Liver (tissue), 9 donors: ENCODE measurements around the gene ARFRP1. TPM values are rescaled to one million over a fixed set of nuclear protein-coding genes. Genes with fewer than 3 reads are reported as not detected.
A peak's percentile ranks its signal among the peaks of the same experiment; 100 is the strongest.

ENCODE experiments used
- DNase-seq: peaks from one replicate; pipeline ENCODE4 v3.0.0-alpha.2; 2017; ENCODE audit warnings: low spot score
- H3K27ac ChIP-seq, 2 donors: one replicate each; pipeline ENCODE4 v1.7.0; 2013; ENCODE audit warnings: inconsistent platforms in 2 of 2, low read length in 2 of 2, control low read depth in 1 of 2, low read depth in 1 of 2, mild to moderate bottlenecking in 1 of 2
- H3K27me3 ChIP-seq, 4 donors: one replicate each; pipeline versions ENCODE4 v1.6.1 to v1.7.0; 2013; ENCODE audit warnings: low read length in 3 of 4, inconsistent platforms in 1 of 4, mild to moderate bottlenecking in 1 of 4, moderate library complexity in 1 of 4; ENCODE audit not compliant: control insufficient read depth in 4 of 4, insufficient read depth in 4 of 4
- H3K36me3 ChIP-seq, 4 donors: one replicate each; pipeline versions ENCODE4 v1.6.1 to v1.7.0; 2013; ENCODE audit warnings: low read length in 3 of 4, mild to moderate bottlenecking in 3 of 4, low read depth in 1 of 4, moderate library complexity in 1 of 4; ENCODE audit not compliant: control insufficient read depth in 4 of 4, insufficient read depth in 3 of 4
- H3K4me1 ChIP-seq, 4 donors: one replicate each; pipeline versions ENCODE4 v1.6.1 to v1.7.0; 2013; ENCODE audit warnings: low read length in 3 of 4, mild to moderate bottlenecking in 3 of 4, moderate library complexity in 1 of 4; ENCODE audit not compliant: control insufficient read depth in 4 of 4, insufficient read depth in 4 of 4
- H3K4me3 ChIP-seq, 3 donors: one replicate each; pipeline versions ENCODE4 v1.6.1 to v1.7.0; 2013; ENCODE audit warnings: low read length in 3 of 3, control low read depth in 1 of 3, low read depth in 1 of 3, mild to moderate bottlenecking in 1 of 3
- H3K9ac ChIP-seq, 2 donors: one replicate each; pipeline ENCODE4 v1.7.0; 2013; ENCODE audit warnings: low read length in 2 of 2, mild to moderate bottlenecking in 2 of 2, moderate library complexity in 2 of 2, control low read depth in 1 of 2, low read depth in 1 of 2
- H3K9me3 ChIP-seq, 4 donors: one replicate each; pipeline versions ENCODE4 v1.6.1 to v1.7.0; 2013; ENCODE audit warnings: low read length in 3 of 4; ENCODE audit not compliant: control insufficient read depth in 4 of 4
- EGR1 ChIP-seq, 2 donors: IDR thresholded peaks; 2 replicates each; pipeline ENCODE4 v1.6.1; 2016 to 2018; ENCODE audit warnings: antibody characterized with exemption in 2 of 2, low read depth in 2 of 2
- FOXA1 ChIP-seq: IDR thresholded peaks from 2 replicates; pipeline ENCODE4 v1.6.1; 2016; ENCODE audit warnings: antibody characterized with exemption
- FOXA2 ChIP-seq: IDR thresholded peaks from 2 replicates; pipeline ENCODE4 v1.6.1; 2016; ENCODE audit warnings: antibody characterized with exemption
- GABPA ChIP-seq, 2 donors: IDR thresholded peaks in 1 of 2; conservative IDR thresholded peaks in 1 of 2; 2 replicates each; pipeline ENCODE4 v1.6.1; 2016; ENCODE audit warnings: antibody characterized with exemption in 2 of 2, mild to moderate bottlenecking in 1 of 2, moderate library complexity in 1 of 2
- HNF4A ChIP-seq, 2 donors: conservative IDR thresholded peaks; 2 replicates each; pipeline ENCODE4 v1.6.1; 2016; ENCODE audit warnings: antibody characterized with exemption in 2 of 2, mild to moderate bottlenecking in 2 of 2
- HNF4G ChIP-seq: IDR thresholded peaks from 2 replicates; pipeline ENCODE4 v1.6.1; 2016; ENCODE audit warnings: antibody characterized with exemption
- JUND ChIP-seq, 2 donors: IDR thresholded peaks; 2 replicates each; pipeline ENCODE4 v1.6.1; 2016; ENCODE audit warnings: antibody characterized with exemption in 2 of 2
- NR2F2 ChIP-seq: IDR thresholded peaks from 2 replicates; pipeline ENCODE4 v1.6.1; 2016; ENCODE audit warnings: antibody characterized with exemption
- RAD21 ChIP-seq, 2 donors: IDR thresholded peaks; 2 replicates each; pipeline ENCODE4 v1.6.1; 2016; ENCODE audit warnings: antibody characterized with exemption in 2 of 2, mild to moderate bottlenecking in 2 of 2
- SP1 ChIP-seq: IDR thresholded peaks from 2 replicates; pipeline ENCODE4 v1.6.1; 2018; ENCODE audit warnings: antibody characterized with exemption, mild to moderate bottlenecking
- TAF1 ChIP-seq: conservative IDR thresholded peaks from 2 replicates; pipeline ENCODE4 v1.6.1; 2016; ENCODE audit warnings: antibody characterized with exemption, mild to moderate bottlenecking
- YY1 ChIP-seq: IDR thresholded peaks from 2 replicates; pipeline ENCODE4 v1.6.1; 2016; ENCODE audit warnings: antibody characterized with exemption, mild to moderate bottlenecking
- WGBS: extraction: QIAGEN DNeasy Blood & Tissue Kit; methylation state at CpG from one replicate; pipeline ENCODE4 v1.1.7; 2013; 5-methylcytosine and 5-hydroxymethylcytosine counted together
- polyA plus RNA-seq, 2 donors: library from polyadenylated mRNA; stranded (reverse) in 1 of 2; unstranded in 1 of 2; fragments of 200-250 nt in 1 of 2; fragments of >200 nt in 1 of 2; fragmentation: Nextera tagmentation in 1 of 2; extraction: Ambion mirVana in 1 of 2; gene quantifications; one replicate each; pipeline versions ENCODE4 v1.2.1 to v1.2.3, GENCODE V29; 2013 to 2015
- total RNA-seq, 2 donors: library from RNA; depleted of rRNA; stranded (reverse); fragments of >200 nt; gene quantifications; one replicate each; pipeline ENCODE4 v1.2.3, GENCODE V29; 2014
- TF ChIP-seq, protein P1 (sequence below): IDR thresholded peaks from 2 replicates; pipeline ENCODE4 v1.6.1; 2016; ENCODE audit warnings: antibody characterized with exemption
- TF ChIP-seq, protein P2 (sequence below): IDR thresholded peaks from 2 replicates; pipeline ENCODE4 v1.6.1; 2016; ENCODE audit warnings: antibody characterized with exemption
- TF ChIP-seq, protein P3 (sequence below): IDR thresholded peaks from 2 replicates; pipeline ENCODE4 v1.6.1; 2016; ENCODE audit warnings: antibody characterized with exemption
- TF ChIP-seq, protein P4 (sequence below): fragments of 150-350 bp; IDR thresholded peaks from 2 replicates; pipeline ENCODE4 v1.5.1; 2017; ENCODE audit warnings: improper control_type of control experiment, low read depth, low read length; ENCODE audit not compliant: missing input control
- donor health status: healthy.
- donor health status: healthy.
- donor health status: healthy.
- donor health status: healthy.
- donor health status: healthy.

The ARFRP1 gene
- total and polyA plus RNA-seq, 4 donors, result 14.2 to 26.9 (median 20.5) TPM

DNA sequence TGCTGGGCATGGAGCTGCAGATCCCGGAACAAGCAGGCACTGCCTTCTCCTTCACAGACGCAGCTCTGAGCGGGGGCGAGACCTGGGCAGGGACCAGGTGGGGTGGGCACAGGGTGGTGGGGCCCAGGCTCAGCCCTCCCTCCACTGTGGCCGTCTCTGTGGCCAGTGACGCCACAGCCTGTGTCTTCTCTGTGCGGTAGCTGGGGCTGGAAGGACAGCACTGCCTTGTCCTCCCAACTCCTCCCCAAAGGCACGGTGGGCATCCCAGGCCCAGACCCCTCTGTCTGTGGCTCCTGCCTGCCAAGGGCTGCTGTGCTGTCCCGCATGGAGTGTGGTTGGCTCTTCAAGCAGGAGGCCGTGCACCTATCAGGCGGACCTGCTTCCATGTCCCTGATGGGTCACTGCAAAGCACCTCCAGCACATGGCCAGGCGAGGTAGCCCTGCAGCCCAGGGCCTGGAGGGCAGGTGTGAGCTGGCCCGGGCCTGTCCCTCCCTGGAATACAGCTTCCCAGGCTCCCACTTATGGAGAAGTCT, 26.1 kb downstream of the ARFRP1 start (continued):
- TF ChIP-seq, protein P1, sequence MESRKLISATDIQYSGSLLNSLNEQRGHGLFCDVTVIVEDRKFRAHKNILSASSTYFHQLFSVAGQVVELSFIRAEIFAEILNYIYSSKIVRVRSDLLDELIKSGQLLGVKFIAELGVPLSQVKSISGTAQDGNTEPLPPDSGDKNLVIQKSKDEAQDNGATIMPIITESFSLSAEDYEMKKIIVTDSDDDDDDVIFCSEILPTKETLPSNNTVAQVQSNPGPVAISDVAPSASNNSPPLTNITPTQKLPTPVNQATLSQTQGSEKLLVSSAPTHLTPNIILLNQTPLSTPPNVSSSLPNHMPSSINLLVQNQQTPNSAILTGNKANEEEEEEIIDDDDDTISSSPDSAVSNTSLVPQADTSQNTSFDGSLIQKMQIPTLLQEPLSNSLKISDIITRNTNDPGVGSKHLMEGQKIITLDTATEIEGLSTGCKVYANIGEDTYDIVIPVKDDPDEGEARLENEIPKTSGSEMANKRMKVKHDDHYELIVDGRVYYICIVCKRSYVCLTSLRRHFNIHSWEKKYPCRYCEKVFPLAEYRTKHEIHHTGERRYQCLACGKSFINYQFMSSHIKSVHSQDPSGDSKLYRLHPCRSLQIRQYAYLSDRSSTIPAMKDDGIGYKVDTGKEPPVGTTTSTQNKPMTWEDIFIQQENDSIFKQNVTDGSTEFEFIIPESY, result no peak
- TF ChIP-seq GABPA (IDR thresholded peaks at IDR 0.05 in 1 of 2, conservative IDR thresholded peaks at IDR 0.05 in 1 of 2), result no peak
- TF ChIP-seq, protein P2, sequence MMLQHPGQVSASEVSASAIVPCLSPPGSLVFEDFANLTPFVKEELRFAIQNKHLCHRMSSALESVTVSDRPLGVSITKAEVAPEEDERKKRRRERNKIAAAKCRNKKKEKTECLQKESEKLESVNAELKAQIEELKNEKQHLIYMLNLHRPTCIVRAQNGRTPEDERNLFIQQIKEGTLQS, result no peak

DNA sequence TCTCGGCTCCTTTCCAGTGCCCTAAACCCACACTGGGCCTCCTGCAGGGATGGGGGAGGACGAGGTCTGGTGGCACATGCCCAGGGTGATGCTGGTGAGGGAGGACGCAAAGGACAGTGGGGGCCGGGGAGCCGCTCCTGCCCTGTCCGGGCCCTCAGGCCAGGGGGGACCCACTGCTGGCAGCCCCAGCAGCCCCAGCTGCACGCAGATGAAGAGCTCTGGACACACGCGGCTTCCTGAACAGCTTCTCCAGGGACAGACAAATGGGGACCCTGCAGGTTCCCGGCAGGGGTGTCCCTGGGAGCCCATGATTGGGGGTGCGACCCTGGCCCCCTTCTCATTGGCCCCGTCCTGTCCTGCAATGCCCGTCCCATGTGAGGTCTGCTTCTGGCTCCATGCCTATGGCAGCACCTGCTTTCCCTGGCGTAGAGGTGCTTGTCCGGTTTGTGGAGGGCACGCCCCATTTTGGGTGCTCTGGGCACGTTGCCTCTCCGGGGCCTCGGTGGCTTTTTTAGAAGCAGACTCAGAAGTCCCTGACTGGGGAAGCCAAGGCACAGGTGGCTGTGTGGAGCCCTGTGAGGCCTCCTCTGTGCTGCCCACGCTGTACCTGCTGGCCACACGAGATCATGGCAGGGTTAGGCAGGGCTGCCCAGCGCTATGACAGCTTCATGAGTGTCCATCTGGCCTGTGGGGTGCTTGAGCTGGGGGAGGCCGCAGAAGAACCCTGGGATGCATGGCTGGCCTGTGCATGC, 26.7 kb downstream of the ARFRP1 start:
- Histone ChIP-seq H3K36me3 (peaks cover 0 to 19% (median 2%) of the 10 kb centered on the region in 4 donors), H3K9ac (no peak overlapping the region), H3K27me3 (no peaks in the 10 kb centered on the region), H3K27ac (peak overlapping the region; percentile 68 to 79), H3K4me1 (peaks cover 0 to 2% (median 0%) of the 10 kb centered on the region in 4 donors), H3K4me3 (no peak overlapping the region), H3K9me3 (no peaks in the 10 kb centered on the region)
- WGBS, result 96% methylated on average over 23 of the region's 23 CpGs
- TF ChIP-seq JUND (IDR thresholded peaks at IDR 0.05), result no peak
- TF ChIP-seq HNF4G, result no peak
- no peak for TF ChIP-seq NR2F2
- no peak for TF ChIP-seq YY1
- TF ChIP-seq, protein P2, result no peak
- no peak for DNase-seq

DNA sequence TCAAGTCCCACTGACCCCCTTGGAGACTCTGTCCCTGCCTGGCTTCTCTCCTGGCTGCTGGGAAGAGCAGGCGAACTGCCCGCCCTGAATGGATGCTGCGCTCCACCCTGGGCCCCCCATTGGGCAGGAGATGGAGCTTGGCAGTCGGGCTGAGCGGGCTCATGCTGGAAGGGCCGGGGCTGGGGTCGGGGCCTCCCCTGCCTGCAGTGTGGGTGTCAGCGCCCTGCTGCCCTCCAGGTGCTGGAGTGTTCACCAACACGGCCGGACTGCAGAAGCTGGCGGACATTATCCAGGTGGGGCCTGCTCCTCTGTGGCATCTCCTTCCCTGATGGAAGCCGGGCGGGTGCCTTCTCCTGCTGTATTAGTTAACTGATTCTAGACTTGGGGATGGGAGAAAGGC, 27.3 kb downstream of the ARFRP1 start:
- 97% methylated on average over 13 of the region's 13 CpGs for WGBS
- DNase-seq, result no peak
- no peak for TF ChIP-seq HNF4G
- no peak for TF ChIP-seq RAD21 (IDR thresholded peaks at IDR 0.05)
- TF ChIP-seq EGR1 (IDR thresholded peaks at IDR 0.05; ENCODE audit: low read depth in 2 of 2), result no peak
- TF ChIP-seq, protein P3, sequence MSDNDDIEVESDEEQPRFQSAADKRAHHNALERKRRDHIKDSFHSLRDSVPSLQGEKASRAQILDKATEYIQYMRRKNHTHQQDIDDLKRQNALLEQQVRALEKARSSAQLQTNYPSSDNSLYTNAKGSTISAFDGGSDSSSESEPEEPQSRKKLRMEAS, result no peak
- no peak for TF ChIP-seq TAF1
- TF ChIP-seq SP1, result no peak
- H3K9ac ChIP-seq, result no peak overlapping the region
- no peak overlapping the region for H3K4me3 ChIP-seq
- no peaks in the 10 kb centered on the region for H3K27me3 ChIP-seq
- no peaks in the 10 kb centered on the region for H3K4me1 ChIP-seq
- H3K27ac ChIP-seq, result no peak overlapping the region
- H3K36me3 ChIP-seq, result peaks cover 0 to 24% (median 4%) of the 10 kb centered on the region in 4 donors
- H3K9me3 ChIP-seq, result no peaks in the 10 kb centered on the region

DNA sequence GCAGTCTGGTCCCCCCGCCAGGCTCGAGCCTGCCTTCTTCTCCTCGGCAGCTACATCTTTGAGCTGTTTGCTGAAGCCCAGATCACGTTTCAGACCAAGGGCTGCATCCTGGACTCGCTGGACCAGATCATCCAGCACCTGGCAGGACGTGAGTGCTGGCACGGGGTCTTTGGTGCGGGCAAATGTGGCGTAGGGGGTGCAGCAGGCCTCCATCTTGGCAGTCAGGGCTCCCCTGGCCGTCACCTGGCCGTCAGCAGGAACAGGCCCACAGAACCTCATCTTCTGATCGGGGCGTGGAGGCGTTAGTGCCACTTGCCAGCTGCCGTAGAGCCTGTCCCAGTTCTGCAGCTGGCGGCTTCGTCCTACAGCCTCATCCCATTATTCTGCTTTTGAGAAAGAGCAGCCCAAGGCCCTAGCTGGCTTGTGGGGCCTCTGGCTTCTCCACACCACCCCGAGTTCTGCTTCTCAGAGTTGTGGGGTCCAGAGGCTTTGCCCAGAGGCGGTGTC, 27.9 kb downstream of the ARFRP1 start:
- H3K4me1 ChIP-seq, result no peaks in the 10 kb centered on the region
- H3K27ac ChIP-seq, result no peak overlapping the region
- no peak overlapping the region for H3K9ac ChIP-seq
- no peaks in the 10 kb centered on the region for H3K27me3 ChIP-seq
- no peak overlapping the region for H3K4me3 ChIP-seq
- peaks cover 0 to 24% (median 4%) of the 10 kb centered on the region in 4 donors for H3K36me3 ChIP-seq
- TF ChIP-seq GABPA (IDR thresholded peaks at IDR 0.05 in 1 of 2, conservative IDR thresholded peaks at IDR 0.05 in 1 of 2), result no peak
- no peak for TF ChIP-seq SP1
- TF ChIP-seq TAF1, result no peak
- no peak for TF ChIP-seq FOXA1
- TF ChIP-seq, protein P3, result no peak
- no peak for TF ChIP-seq HNF4A (conservative IDR thresholded peaks at IDR 0.05)
- no peak for TF ChIP-seq HNF4G
- TF ChIP-seq, protein P4, sequence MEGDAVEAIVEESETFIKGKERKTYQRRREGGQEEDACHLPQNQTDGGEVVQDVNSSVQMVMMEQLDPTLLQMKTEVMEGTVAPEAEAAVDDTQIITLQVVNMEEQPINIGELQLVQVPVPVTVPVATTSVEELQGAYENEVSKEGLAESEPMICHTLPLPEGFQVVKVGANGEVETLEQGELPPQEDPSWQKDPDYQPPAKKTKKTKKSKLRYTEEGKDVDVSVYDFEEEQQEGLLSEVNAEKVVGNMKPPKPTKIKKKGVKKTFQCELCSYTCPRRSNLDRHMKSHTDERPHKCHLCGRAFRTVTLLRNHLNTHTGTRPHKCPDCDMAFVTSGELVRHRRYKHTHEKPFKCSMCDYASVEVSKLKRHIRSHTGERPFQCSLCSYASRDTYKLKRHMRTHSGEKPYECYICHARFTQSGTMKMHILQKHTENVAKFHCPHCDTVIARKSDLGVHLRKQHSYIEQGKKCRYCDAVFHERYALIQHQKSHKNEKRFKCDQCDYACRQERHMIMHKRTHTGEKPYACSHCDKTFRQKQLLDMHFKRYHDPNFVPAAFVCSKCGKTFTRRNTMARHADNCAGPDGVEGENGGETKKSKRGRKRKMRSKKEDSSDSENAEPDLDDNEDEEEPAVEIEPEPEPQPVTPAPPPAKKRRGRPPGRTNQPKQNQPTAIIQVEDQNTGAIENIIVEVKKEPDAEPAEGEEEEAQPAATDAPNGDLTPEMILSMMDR, result no peak
- TF ChIP-seq FOXA2, result no peak
- TF ChIP-seq JUND (IDR thresholded peaks at IDR 0.05), result no peak
- TF ChIP-seq NR2F2, result no peak
- WGBS, result 96% methylated on average over 19 of the region's 19 CpGs
- no peaks in the 10 kb centered on the region for H3K9me3 ChIP-seq
- DNase-seq, result no peak
